Measurements from ENCODE around the gene PPP4R2. TPM values are rescaled to one million over a fixed set of nuclear protein-coding genes. Genes with fewer than 3 reads are reported as not detected.

PPP4R2 gene
- total and polyA plus RNA-seq, 2 experiments from 2014 or later, result 51.0 to 91.4 TPM

DNA sequence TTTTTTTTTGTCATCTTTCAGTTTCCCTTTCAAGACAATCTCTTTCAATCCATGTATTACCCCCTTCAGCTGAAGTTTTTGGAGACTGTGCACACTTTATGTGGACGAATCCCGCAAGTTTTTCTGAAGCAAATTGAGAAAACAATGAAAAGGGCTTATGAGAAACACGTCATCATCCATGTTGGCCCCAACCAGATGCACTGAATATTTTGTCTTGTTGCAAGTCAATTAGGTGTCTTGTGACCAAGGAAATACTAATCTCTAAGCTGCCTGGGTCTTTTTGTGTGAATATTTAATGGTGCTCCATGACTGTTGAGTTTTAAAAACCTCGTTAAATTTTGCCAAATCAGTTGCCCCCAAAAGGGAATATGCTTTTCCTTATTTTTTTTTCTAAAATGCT is 21.7 kb upstream of the PPP4R2 start:
- TF ChIP-seq EZH2phosphoT487 (IDR thresholded peaks at IDR 0.05; ENCODE audit: low read depth, severe bottlenecking, unreplicated experiment), result no peak
- H2AFZ ChIP-seq, result no peak overlapping the region
- no peak overlapping the region for H3K4me3 ChIP-seq
- WGBS (ENCODE audit: low lambda C conversion rate, missing lambda C conversion rate), result 88% methylated on average over 4 of the region's 4 CpGs
- no peaks in the 10 kb centered on the region for H4K20me1 ChIP-seq (ENCODE audit: insufficient read depth, poor library complexity, severe bottlenecking)
- no peaks in the 10 kb centered on the region for H3K36me3 ChIP-seq (replicated peaks; ENCODE audit: insufficient read depth, low read depth)
- no peaks in the 10 kb centered on the region for H3K9me2 ChIP-seq (replicated peaks; ENCODE audit: insufficient read depth)
- no peaks in the 10 kb centered on the region for H3K9me3 ChIP-seq (ENCODE audit: low read depth)
- H3K4me1 ChIP-seq (ENCODE audit: insufficient read depth), result peaks cover 7% of the 10 kb centered on the region
- no peaks in the 10 kb centered on the region for H3K27me3 ChIP-seq
- no peak overlapping the region for H3K4me2 ChIP-seq
- DNase-seq (ENCODE audit: low spot score), result no peak
- H3K27ac ChIP-seq, result peak overlapping the region; percentile 82
- no peaks in the 10 kb centered on the region for H3K79me2 ChIP-seq

- H3K4me1 ChIP-seq (ENCODE audit: insufficient read depth), result peaks cover 7% of the 10 kb centered on the region
- no peak overlapping the region for H2AFZ ChIP-seq
- no peaks in the 10 kb centered on the region for H4K20me1 ChIP-seq (ENCODE audit: insufficient read depth, poor library complexity, severe bottlenecking)
- H3K27me3 ChIP-seq, result no peaks in the 10 kb centered on the region
- no peaks in the 10 kb centered on the region for H3K36me3 ChIP-seq (replicated peaks; ENCODE audit: insufficient read depth, low read depth)
- no peaks in the 10 kb centered on the region for H3K79me2 ChIP-seq
- no peak for DNase-seq (ENCODE audit: low spot score)
- H3K4me3 ChIP-seq, result no peak overlapping the region
- H3K9me2 ChIP-seq (replicated peaks; ENCODE audit: insufficient read depth), result no peaks in the 10 kb centered on the region
- H3K9me3 ChIP-seq (ENCODE audit: low read depth), result no peaks in the 10 kb centered on the region
- peak overlapping the region; percentile 82 for H3K27ac ChIP-seq
- no peak overlapping the region for H3K4me2 ChIP-seq
- no peak for TF ChIP-seq CTCF (IDR thresholded peaks at IDR 0.05; ENCODE audit: poor library complexity)
- TF ChIP-seq EZH2phosphoT487 (IDR thresholded peaks at IDR 0.05; ENCODE audit: low read depth, severe bottlenecking, unreplicated experiment), result no peak
- TF ChIP-seq EZH2 (IDR thresholded peaks at IDR 0.05; ENCODE audit: borderline replicate concordance), result no peak
- WGBS (ENCODE audit: low lambda C conversion rate, missing lambda C conversion rate), result 53% methylated on average over 1 of the region's 1 CpG
Measured at GRCh38 chr3:72976281-72976741, 20.3 kb upstream of the PPP4R2 start.

DNA sequence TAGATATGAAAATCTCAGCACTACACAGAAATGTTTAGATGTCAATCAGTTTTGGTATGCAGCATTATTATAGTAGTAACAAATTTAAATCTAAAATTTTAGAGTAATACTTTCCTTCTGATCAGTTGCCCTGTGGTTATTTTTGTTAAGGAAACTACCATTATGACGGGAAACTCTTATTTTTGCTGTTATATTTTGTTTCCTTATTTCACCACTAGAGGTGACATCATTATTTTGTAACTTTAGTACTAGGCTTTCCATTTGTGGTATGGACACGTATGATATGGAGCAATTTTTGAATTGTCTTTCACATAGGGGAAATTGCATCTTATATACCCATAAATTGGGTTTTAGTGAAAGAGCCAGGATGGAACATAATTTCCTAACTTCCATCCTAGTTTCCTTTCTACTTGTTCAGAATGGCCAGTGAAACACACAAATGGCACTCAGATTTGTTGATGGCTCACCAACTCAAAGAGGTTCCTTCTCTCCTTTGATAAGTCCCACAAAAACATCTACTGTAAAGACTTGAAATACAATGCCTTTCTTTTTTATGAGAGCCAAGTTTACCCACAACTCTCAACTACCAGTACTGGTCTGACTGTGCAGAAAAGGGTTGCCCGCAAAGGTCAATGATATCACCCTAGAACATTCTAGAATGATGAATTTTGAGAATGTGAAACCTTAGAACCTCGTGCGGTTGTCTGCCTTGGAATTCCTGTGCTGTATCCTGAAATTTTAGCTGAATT is 19.4 kb upstream of the PPP4R2 start:
- DNase-seq (ENCODE audit: low spot score), result no peak
- Histone ChIP-seq H3K36me3 (replicated peaks; ENCODE audit: insufficient read depth, low read depth) (no peaks in the 10 kb centered on the region), H3K27me3 (no peaks in the 10 kb centered on the region), H3K27ac (no peak overlapping the region), H4K20me1 (ENCODE audit: insufficient read depth, poor library complexity, severe bottlenecking) (no peaks in the 10 kb centered on the region), H3K4me1 (ENCODE audit: insufficient read depth) (peaks cover 7% of the 10 kb centered on the region), H3K9me3 (ENCODE audit: low read depth) (no peaks in the 10 kb centered on the region), H3K9me2 (replicated peaks; ENCODE audit: insufficient read depth) (no peaks in the 10 kb centered on the region), H3K4me3 (no peak overlapping the region), H2AFZ (no peak overlapping the region), H3K79me2 (no peaks in the 10 kb centered on the region), H3K4me2 (no peak overlapping the region)
- 96% methylated on average over 5 of the region's 5 CpGs for WGBS (ENCODE audit: low lambda C conversion rate, missing lambda C conversion rate)
- TF ChIP-seq CTCF (IDR thresholded peaks at IDR 0.05; ENCODE audit: poor library complexity) (no peak), EZH2phosphoT487 (IDR thresholded peaks at IDR 0.05; ENCODE audit: low read depth, severe bottlenecking, unreplicated experiment) (no peak), EZH2 (IDR thresholded peaks at IDR 0.05; ENCODE audit: borderline replicate concordance) (no peak)

DNA sequence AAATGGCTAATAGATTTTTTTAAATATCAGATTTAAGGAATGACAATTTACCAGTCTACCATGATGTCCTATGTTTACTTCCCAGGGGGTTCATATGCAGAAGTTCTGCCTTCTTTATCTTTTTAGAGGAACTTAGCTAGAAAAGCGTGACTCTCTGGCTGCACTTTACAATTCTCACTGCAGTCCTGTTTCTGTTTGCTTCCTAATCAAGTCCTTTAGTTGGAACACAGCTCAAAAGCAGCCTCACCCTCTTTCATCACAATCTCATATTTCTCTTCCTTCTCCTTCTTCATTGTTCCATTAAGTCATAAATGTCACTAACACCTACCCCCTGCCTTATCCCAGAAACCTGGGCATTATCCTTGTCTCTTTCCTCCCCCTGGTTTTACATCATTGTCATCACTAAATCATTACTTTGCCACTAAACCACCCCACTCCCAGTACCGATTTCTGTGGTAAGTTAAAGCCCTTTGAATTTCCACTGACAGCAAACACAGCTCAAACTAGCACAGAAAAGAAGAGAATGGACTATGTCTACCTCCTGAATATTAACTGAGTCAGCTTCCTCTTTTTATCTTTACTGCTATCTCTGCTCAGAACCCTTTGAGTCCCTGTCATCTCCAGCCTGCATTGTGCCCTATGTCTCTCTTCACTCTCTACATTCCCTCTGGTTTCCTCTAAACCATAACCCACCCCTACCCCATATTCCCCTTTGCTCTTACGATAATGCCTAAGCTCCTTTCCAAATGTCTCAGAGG is 13.8 kb upstream of the PPP4R2 start:
- Histone ChIP-seq H3K9me2 (replicated peaks; ENCODE audit: insufficient read depth) (no peaks in the 10 kb centered on the region), H3K4me3 (no peak overlapping the region), H3K4me1 (ENCODE audit: insufficient read depth) (no peaks in the 10 kb centered on the region), H3K9me3 (ENCODE audit: low read depth) (no peaks in the 10 kb centered on the region), H3K36me3 (replicated peaks; ENCODE audit: insufficient read depth, low read depth) (no peaks in the 10 kb centered on the region), H3K27me3 (no peaks in the 10 kb centered on the region), H3K4me2 (no peak overlapping the region), H2AFZ (no peak overlapping the region), H3K27ac (peak overlapping the region; percentile 33), H4K20me1 (ENCODE audit: insufficient read depth, poor library complexity, severe bottlenecking) (no peaks in the 10 kb centered on the region), H3K79me2 (no peaks in the 10 kb centered on the region)
- 76% methylated on average over 3 of the region's 3 CpGs for WGBS (ENCODE audit: low lambda C conversion rate, missing lambda C conversion rate)
- TF ChIP-seq CTCF (IDR thresholded peaks at IDR 0.05; ENCODE audit: poor library complexity) (no peak), EZH2 (IDR thresholded peaks at IDR 0.05; ENCODE audit: borderline replicate concordance) (no peak), EZH2phosphoT487 (IDR thresholded peaks at IDR 0.05; ENCODE audit: low read depth, severe bottlenecking, unreplicated experiment) (no peak)
- DNase-seq (ENCODE audit: low spot score), result no peak

Data from hepatocyte (in vitro differentiated cells).